Cardiac fibroblast (primary cell): ENCODE results near the gene LIN28B.

ENCODE experiments used
- DNase-seq, 2 donors: peaks; one replicate each; pipeline versions ENCODE4 v3.0.0 to v3.0.0-alpha.2; 2010; ENCODE audit warnings: low read depth in 2 of 2
- H3K4me3 ChIP-seq, 2 donors: replicated peaks in 1 of 2; 1 replicate in 1 of 2; 2 replicates in 1 of 2; pipeline ENCODE4 v1.5.1; 2011; ENCODE audit warnings: low read depth in 2 of 2, low read length in 2 of 2, mild to moderate bottlenecking in 2 of 2, moderate library complexity in 1 of 2
- TF ChIP-seq, protein P1 (sequence below): IDR thresholded peaks from one replicate; pipeline ENCODE4 v1.5.1; 2011; ENCODE audit warnings: low read depth, mild to moderate bottlenecking, low read length, inconsistent platforms

LIN28B gene

DNA sequence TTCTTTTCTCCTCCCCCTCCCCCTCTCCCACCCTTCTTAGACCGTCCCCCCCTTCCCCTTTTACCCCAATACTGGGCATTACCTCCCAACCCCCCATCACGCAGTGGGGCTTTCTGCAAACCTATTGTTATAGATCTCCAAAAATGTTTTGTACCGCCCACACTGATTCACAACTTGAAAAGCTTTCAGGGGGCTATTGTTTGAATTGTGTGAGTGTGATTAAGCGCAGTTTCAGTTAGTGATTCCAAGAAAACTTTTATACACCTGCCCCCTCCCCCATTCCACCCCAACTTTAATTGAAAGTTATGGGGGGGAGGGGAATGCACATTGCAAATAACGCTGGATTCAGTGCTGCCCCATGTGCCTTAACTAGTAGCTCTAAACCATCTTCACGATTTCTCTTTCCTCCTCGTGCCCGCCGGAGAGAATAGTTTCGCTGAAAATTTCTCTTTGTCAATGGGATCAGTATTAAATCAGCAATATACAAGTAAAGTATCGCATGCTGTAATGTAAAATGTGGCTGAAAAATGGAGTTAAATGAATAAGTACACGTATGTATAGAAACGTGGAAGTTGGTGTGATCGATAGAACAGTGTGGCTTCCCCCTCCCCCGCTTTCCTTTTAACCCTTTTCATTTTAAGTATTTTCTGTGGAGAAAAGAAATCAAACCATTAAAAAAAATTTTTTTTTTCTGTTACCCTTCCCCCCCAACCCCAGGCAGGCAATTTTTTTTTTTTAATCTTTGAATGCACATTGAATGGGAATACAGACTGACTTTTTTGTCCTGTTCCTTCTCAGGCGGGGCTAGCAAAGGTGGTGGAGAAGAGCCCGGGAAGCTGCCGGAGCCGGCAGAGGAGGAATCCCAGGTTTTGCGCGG lies 632 bp downstream of the LIN28B start:
- DNase-seq: no peak
- H3K4me3 ChIP-seq: no peak overlapping the region
- TF ChIP-seq, protein P1, sequence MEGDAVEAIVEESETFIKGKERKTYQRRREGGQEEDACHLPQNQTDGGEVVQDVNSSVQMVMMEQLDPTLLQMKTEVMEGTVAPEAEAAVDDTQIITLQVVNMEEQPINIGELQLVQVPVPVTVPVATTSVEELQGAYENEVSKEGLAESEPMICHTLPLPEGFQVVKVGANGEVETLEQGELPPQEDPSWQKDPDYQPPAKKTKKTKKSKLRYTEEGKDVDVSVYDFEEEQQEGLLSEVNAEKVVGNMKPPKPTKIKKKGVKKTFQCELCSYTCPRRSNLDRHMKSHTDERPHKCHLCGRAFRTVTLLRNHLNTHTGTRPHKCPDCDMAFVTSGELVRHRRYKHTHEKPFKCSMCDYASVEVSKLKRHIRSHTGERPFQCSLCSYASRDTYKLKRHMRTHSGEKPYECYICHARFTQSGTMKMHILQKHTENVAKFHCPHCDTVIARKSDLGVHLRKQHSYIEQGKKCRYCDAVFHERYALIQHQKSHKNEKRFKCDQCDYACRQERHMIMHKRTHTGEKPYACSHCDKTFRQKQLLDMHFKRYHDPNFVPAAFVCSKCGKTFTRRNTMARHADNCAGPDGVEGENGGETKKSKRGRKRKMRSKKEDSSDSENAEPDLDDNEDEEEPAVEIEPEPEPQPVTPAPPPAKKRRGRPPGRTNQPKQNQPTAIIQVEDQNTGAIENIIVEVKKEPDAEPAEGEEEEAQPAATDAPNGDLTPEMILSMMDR: no peak

DNA sequence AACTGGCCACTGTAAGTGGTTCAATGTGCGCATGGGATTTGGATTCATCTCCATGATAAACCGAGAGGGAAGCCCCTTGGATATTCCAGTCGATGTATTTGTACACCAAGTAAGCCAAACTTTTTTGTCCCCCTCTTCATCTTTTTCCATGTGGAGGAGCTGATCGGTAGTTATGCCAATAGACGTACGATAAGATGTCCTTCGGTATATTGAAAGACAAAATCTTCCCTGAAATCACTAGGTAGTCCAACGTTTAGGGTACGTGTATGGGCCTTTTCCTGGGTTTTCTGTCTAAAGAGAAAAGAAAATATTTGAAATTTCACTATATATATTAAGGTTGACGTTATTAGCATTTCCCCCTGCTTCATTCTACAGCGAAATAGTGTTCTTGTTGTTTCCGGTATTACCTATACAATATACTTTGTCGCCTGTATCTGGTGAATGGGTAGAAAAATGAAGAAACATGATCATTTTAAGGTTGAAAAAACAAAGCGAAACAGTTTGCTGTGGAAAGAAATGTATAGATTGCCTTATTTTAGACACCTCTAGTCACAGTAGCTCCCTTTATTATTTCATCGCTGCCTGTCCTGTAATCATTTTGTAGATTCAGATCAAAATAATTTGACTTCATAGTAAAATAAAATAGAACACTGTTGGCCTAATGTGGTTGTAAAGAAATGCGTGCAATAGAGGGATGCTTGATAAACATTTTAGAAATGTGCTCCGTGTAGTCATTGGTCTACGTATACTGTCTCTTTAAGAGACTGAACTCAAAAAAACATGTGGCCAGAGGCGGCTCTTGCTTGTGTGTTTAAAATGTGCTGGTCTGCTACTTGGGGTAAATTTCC lies 1.5 kb downstream of the LIN28B start:
- TF ChIP-seq, protein P1: no peak
- no peak for DNase-seq
- no peak overlapping the region for H3K4me3 ChIP-seq

DNA sequence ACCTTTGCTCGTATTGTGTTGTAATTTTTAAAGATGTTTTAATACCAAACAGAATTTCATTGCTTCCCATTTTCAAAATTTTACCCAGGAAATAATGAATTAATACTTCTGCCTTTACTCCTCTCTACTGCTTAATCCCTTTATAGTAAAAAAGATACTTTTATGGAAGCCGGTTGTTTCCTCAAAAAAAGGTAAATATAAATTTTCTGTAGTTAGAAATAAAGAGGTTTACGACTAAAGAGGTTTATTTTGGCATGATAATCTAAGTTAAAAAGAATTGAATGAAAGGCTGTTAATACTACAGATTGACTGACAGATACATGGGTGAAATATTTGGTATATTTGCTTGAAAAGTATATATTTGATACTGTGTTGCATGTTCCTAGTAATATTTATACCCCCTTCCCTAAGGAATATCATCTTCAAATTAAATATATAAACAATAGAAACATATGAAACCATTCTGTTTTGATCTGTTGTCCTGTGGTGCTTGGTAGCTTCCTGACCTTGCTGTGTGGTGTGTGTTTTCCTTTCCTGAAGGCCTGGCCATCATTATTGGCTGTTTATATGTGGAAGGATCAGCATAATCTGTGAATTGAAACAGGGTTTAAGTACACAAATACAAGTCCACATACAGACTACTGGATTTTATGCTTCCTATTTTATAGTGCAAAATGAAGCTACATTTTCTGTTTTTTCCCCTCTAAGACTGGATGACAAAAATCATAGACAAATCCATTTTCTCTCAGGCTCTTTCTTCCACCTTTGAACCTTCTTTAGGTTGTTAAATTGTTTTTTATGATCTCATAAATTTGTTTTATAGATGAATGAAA lies 2.3 kb downstream of the LIN28B start:
- H3K4me3 ChIP-seq: no peak overlapping the region
- DNase-seq: no peak
- TF ChIP-seq, protein P1: no peak

DNA sequence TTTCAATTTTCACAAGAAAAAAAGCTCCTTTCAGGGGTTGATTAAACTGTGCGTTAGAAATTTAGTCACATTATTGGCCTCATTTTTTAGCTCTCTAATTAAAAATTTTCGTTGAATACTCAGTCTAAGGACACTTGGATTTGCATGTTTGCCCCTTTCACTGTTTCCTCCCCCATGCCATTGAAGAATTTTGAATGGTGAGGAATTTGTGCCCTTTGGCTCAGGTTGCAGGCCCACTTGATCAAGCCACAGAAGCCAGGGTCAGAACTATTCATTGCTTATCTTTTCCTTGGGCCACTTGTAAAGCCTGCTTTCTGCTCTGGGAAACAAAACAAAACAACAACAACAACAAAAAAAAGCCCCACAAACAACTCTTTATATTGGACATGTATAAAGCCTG lies 12.2 kb downstream of the LIN28B start:
- TF ChIP-seq, protein P1: no peak
- DNase-seq: no peak
- no peak overlapping the region for H3K4me3 ChIP-seq

DNA sequence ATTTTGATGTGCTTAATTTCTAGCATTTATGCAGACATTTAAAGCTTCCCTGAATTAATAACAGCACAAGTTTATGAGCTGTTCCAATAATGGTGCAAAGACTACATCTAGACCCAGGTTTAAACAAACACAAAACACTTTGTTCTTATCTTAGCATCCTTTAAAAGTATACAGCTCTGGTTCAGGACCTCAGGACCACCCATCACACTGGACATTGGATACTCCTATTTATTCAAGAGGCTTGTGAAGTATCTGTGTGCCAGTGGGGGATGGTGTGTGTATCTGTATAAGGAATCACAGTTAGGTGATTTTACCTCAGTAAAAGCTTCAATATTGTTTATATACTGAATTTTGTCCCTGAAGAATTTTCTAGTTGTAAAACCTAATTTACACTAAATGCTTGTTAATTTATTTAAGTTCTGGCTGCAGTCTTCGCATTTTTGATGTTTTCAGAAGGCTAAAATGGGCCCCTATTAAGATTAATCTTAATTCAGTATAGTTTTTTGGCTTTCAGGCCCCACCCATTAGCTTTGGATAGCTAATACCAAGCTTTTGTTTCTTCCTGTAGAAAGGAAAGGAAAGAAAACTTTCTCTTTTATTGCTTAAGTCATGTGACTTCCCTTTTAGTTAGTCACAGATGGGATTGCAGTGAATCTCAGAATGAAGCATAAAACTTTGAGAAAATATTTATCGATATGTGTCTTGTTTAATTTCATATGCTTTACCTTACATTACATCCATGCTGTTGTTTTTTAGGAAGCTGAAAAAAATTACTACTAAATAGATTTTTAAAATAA lies 13.1 kb downstream of the LIN28B start:
- TF ChIP-seq, protein P1: no peak
- no peak overlapping the region for H3K4me3 ChIP-seq
- DNase-seq: no peak

DNA sequence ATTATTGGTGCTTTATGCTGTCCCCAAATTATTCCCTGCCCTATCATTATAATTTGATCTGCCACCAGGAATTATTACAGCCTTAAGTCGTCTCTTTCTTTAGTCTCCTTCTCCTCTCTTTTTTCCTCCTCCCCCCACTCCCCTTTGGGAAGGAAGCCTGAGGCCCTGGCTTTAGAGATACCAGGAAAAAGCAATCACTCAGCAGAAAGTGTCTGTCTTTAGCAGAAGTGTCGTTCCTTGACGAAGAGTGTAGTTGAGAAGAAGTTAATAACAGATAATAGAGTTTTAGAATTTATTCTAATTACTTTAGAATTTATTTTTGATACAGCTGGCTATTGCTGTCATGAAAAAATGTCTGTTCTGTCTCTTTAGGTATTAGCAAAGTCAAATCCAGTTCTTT lies 16.5 kb downstream of the LIN28B start:
- no peak for DNase-seq
- H3K4me3 ChIP-seq: no peak overlapping the region
- TF ChIP-seq, protein P1: no peak
